CD14-positive monocyte (primary cell): Measurements from ENCODE around the gene NARF. TPM values are rescaled to one million over a fixed set of nuclear protein-coding genes. Genes with fewer than 3 reads are reported as not detected.

Source experiments
- DNase-seq, 3 donors: peaks; one replicate each; pipeline ENCODE4 v3.0.0-alpha.2; 2011 to 2022
- H2AFZ ChIP-seq: 2 replicates; pipeline ENCODE4 v1.6.0; 2012; ENCODE audit warnings: mild to moderate bottlenecking, low read depth, low read length, inconsistent platforms; ENCODE audit not compliant: insufficient read depth, poor library complexity, severe bottlenecking
- H3K27ac ChIP-seq, 2 donors: 1 replicate in 1 of 2; 2 replicates in 1 of 2; pipeline ENCODE4 v1.5.1; 2012 to 2013; ENCODE audit warnings: low read length in 2 of 2, control low read depth in 1 of 2, inconsistent platforms in 1 of 2, low read depth in 1 of 2, mild to moderate bottlenecking in 1 of 2
- H3K27me3 ChIP-seq, 2 donors: one replicate each; pipeline versions ENCODE4 v1.6.0 to v1.6.1; 2011 to 2013; ENCODE audit warnings: low read length in 2 of 2; ENCODE audit not compliant: control insufficient read depth in 2 of 2, insufficient read depth in 2 of 2
- H3K36me3 ChIP-seq, 2 donors: replicated peaks in 1 of 2; 1 replicate in 1 of 2; 2 replicates in 1 of 2; pipeline versions ENCODE4 v1.5.1 to v1.6.1; 2012 to 2013; ENCODE audit warnings: low read length in 2 of 2, control low read depth in 1 of 2, inconsistent platforms in 1 of 2, mild to moderate bottlenecking in 1 of 2; ENCODE audit not compliant: insufficient read depth in 2 of 2, control insufficient read depth in 1 of 2
- H3K4me1 ChIP-seq, 2 donors: 1 replicate in 1 of 2; 2 replicates in 1 of 2; pipeline versions ENCODE4 v1.5.1 to v1.6.1; 2012 to 2013; ENCODE audit warnings: low read length in 2 of 2, control low read depth in 1 of 2, inconsistent platforms in 1 of 2, mild to moderate bottlenecking in 1 of 2, moderate library complexity in 1 of 2; ENCODE audit not compliant: insufficient read depth in 2 of 2, control insufficient read depth in 1 of 2
- H3K4me2 ChIP-seq: replicated peaks from 2 replicates; pipeline ENCODE3; 2012; ENCODE audit warnings: low read length, moderate library complexity, mild to moderate bottlenecking; ENCODE audit not compliant: poor library complexity, severe bottlenecking; ENCODE audit errors: extremely low read depth
- H3K4me3 ChIP-seq, 3 experiments: fragments of 200-600 bp in 1 of 3; sonication (generic) in 1 of 3; replicated peaks in 1 of 3; 1 replicate in 2 of 3; 2 replicates in 1 of 3; pipeline ENCODE4 v1.5.1; 2011 to 2013; ENCODE audit warnings: low read length in 3 of 3, mild to moderate bottlenecking in 3 of 3, control low read depth in 2 of 3, low read depth in 2 of 3, inconsistent platforms in 1 of 3, moderate library complexity in 1 of 3
- H3K79me2 ChIP-seq: 2 replicates; pipeline ENCODE4 v1.6.0; 2012; ENCODE audit warnings: mild to moderate bottlenecking, control low read depth, inconsistent platforms, low read length, moderate library complexity; ENCODE audit not compliant: insufficient read depth
- H3K9ac ChIP-seq: 2 replicates; pipeline ENCODE4 v1.6.0; 2017; ENCODE audit warnings: low read length, mild to moderate bottlenecking; ENCODE audit not compliant: insufficient read depth, poor library complexity, severe bottlenecking
- H3K9me3 ChIP-seq, 2 donors: replicated peaks in 1 of 2; 1 replicate in 1 of 2; 2 replicates in 1 of 2; pipeline versions ENCODE4 v1.5.1 to v1.6.1; 2012 to 2013; ENCODE audit warnings: low read length in 2 of 2, control low read depth in 1 of 2; ENCODE audit not compliant: control insufficient read depth in 1 of 2, insufficient read depth in 1 of 2
- H4K20me1 ChIP-seq: 2 replicates; pipeline ENCODE4 v1.6.0; 2012; ENCODE audit warnings: mild to moderate bottlenecking, low read length, control low read depth, moderate library complexity; ENCODE audit not compliant: insufficient read depth
- H3K27ac Mint-ChIP-seq, 7 donors: one replicate each; pipeline ENCODE4 v1.8.0; 2020; ENCODE audit warnings: mild to moderate bottlenecking in 7 of 7, mixed read lengths in 7 of 7, moderate library complexity in 6 of 7, inconsistent platforms in 2 of 7
- H3K27me3 Mint-ChIP-seq, 3 donors: one replicate each; pipeline ENCODE4 v1.8.0; 2021 to 2022; ENCODE audit warnings: low read depth in 3 of 3, mild to moderate bottlenecking in 3 of 3, mixed read lengths in 3 of 3, moderate library complexity in 3 of 3, inconsistent platforms in 1 of 3
- H3K36me3 Mint-ChIP-seq, 2 donors: one replicate each; pipeline ENCODE4 v1.8.0; 2020; ENCODE audit warnings: mixed read lengths in 2 of 2, inconsistent platforms in 1 of 2, mild to moderate bottlenecking in 1 of 2
- H3K4me1 Mint-ChIP-seq: one replicate; pipeline ENCODE4 v1.8.0; 2020; ENCODE audit warnings: mild to moderate bottlenecking, mixed read lengths
- H3K4me3 Mint-ChIP-seq, 2 donors: one replicate each; pipeline ENCODE4 v1.8.0; 2020; ENCODE audit warnings: mild to moderate bottlenecking in 2 of 2, mixed read lengths in 2 of 2, moderate library complexity in 1 of 2
- H3K9me3 Mint-ChIP-seq, 7 donors: one replicate each; pipeline ENCODE4 v1.8.0; 2020 to 2022; ENCODE audit warnings: mixed read lengths in 7 of 7, mild to moderate bottlenecking in 6 of 7, moderate library complexity in 6 of 7, inconsistent platforms in 2 of 7
- WGBS: methylation state at CpG from one replicate; pipeline ENCODE4 v1.1.5; 2013; ENCODE audit warnings: missing lambda C conversion rate; ENCODE audit not compliant: insufficient coverage; 5-methylcytosine and 5-hydroxymethylcytosine counted together
- intact Hi-C, 2 donors: fragments of 100-400 bp; cut with micrococcal nuclease; formaldehyde crosslinking; loops; one replicate each; pipeline versions ENCODE4 v1.15.0 to v1.15.1; 2023
- polyA plus RNA-seq, 3 donors: library from polyadenylated mRNA; depleted of rRNA in 1 of 3; unstranded in 2 of 3; stranded (reverse) in 1 of 3; fragments of 300-500 nt in 2 of 3; fragments of >200 nt in 1 of 3; fragmentation: Illumina TruSeq in 2 of 3; gene quantifications; 1 replicate in 2 of 3; 2 replicates in 1 of 3; pipeline ENCODE4 v1.2.3, GENCODE V29; 2012 to 2021
- TF ChIP-seq, protein P1 (sequence below): fragments of 200-600 bp; IDR thresholded peaks from one replicate; pipeline ENCODE4 v1.8.0; 2022; ENCODE audit warnings: antibody characterized with exemption, mild to moderate bottlenecking

Gene NARF
- polyA plus RNA-seq, 3 donors, result 91.2 to 101 (median 100) TPM

DNA sequence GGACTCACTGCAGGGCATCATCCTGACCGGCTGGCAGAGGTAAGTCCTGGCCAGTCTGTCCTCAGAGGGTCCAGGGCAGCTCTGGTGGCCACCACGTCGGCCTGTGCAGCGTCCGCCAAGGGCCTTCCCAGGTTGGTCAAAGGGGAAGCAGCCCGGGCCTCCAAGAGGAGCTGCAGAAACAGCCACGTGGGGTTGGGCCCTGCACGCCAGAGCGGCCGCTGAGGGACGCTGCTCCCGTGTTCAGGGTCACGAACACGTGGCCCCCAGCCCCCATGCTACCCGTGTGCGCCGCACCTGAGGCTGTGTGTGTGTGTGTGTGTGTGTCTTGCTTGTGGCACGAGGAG lies 21.2 kb upstream of the NARF start:
- 94% methylated on average over 18 of the region's 18 CpGs for whole genome bisulfite sequencing

DNA sequence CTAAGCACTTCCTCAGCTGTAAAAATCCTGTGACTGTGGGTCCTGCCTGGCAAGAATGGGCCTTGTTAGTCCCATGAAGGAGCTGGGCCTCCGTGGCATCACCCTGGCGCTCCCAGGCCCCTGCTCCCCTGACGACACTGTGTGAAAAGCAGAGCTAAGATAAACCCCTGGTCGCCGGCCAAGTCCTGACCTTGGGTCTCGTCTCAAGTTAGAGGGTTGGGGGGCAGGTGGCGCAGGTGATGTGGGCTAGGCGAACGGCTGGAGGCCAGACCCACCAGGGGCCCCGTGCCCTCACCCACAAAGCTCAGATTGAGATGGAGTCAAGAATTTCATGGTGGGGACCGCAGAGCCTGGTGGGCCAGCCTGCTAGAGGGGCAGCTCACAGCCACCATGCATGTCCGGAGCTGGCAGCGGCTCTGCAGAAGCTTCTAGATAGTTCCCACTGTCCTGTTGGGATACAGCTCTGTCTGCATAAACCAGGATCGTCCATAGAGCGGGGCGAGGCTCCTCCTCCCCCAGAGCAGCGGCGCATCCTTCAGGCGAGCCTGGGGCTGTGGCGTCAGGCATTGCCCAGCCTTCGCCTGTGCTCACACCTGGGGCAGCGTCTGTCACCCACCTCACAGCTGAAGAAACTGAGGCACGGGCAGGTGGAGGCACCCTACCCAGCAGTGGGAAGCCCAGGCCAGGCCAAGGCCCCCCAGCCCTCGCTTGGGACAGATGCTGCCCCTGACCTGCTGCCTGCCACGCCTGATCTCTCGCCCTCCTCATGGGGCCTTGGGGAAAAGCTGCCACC lies 19.9 kb upstream of the NARF start:
- Mint-ChIP-seq H3K9me3 (no peaks in the 10 kb centered on the region), H3K27ac (no peak overlapping the region), H3K4me1 (peaks cover 29% of the 10 kb centered on the region), H3K27me3 (no peaks in the 10 kb centered on the region), H3K4me3 (no peak overlapping the region), H3K36me3 (peaks cover 21 to 35% of the 10 kb centered on the region in 2 donors)
- Histone ChIP-seq H3K9me3 (no peaks in the 10 kb centered on the region), H3K27me3 (no peaks in the 10 kb centered on the region), H3K4me1 (peaks cover 34 to 40% of the 10 kb centered on the region in 2 donors), H3K36me3 (peaks cover 27 to 34% of the 10 kb centered on the region in 2 donors), H4K20me1 (peaks cover 44% of the 10 kb centered on the region), H3K79me2 (peaks cover 7% of the 10 kb centered on the region), H3K4me2 (no peak overlapping the region), H2AFZ (no peak overlapping the region), H3K27ac (no peak overlapping the region), H3K9ac (no peak overlapping the region), H3K4me3 (no peak overlapping the region)
- no peak for DNase-seq
- WGBS, result 97% methylated on average over 19 of the region's 26 CpGs
- intact Hi-C loops, result no loop called here
- TF ChIP-seq, protein P1, sequence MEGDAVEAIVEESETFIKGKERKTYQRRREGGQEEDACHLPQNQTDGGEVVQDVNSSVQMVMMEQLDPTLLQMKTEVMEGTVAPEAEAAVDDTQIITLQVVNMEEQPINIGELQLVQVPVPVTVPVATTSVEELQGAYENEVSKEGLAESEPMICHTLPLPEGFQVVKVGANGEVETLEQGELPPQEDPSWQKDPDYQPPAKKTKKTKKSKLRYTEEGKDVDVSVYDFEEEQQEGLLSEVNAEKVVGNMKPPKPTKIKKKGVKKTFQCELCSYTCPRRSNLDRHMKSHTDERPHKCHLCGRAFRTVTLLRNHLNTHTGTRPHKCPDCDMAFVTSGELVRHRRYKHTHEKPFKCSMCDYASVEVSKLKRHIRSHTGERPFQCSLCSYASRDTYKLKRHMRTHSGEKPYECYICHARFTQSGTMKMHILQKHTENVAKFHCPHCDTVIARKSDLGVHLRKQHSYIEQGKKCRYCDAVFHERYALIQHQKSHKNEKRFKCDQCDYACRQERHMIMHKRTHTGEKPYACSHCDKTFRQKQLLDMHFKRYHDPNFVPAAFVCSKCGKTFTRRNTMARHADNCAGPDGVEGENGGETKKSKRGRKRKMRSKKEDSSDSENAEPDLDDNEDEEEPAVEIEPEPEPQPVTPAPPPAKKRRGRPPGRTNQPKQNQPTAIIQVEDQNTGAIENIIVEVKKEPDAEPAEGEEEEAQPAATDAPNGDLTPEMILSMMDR, result no peak

More for the DNA sequence above, 21.2 kb upstream of the NARF start:
- intact Hi-C loops, result no loop called here
- H3K79me2 ChIP-seq, result peaks cover 2% of the 10 kb centered on the region
- H2AFZ ChIP-seq, result no peak overlapping the region
- TF ChIP-seq, protein P1, result no peak
- no peaks in the 10 kb centered on the region for H3K27me3 ChIP-seq
- H3K4me3 ChIP-seq, result no peak overlapping the region
- Mint-ChIP-seq H3K27ac (peak overlapping the region in 1 of 7 donors; percentile 38), H3K4me3 (no peak overlapping the region), H3K27me3 (no peaks in the 10 kb centered on the region), H3K36me3 (peaks cover 10 to 26% of the 10 kb centered on the region in 2 donors), H3K9me3 (no peaks in the 10 kb centered on the region), H3K4me1 (peaks cover 26% of the 10 kb centered on the region)
- peaks cover 32 to 38% of the 10 kb centered on the region in 2 donors for H3K4me1 ChIP-seq
- DNase-seq, result no peak
- no peak overlapping the region for H3K4me2 ChIP-seq
- H3K9me3 ChIP-seq, result no peaks in the 10 kb centered on the region
- no peak overlapping the region for H3K27ac ChIP-seq
- H3K9ac ChIP-seq, result no peak overlapping the region
- H3K36me3 ChIP-seq, result peaks cover 14 to 21% of the 10 kb centered on the region in 2 donors
- peaks cover 31% of the 10 kb centered on the region for H4K20me1 ChIP-seq
